ENCODE data around the gene UBE2G2.

DNA sequence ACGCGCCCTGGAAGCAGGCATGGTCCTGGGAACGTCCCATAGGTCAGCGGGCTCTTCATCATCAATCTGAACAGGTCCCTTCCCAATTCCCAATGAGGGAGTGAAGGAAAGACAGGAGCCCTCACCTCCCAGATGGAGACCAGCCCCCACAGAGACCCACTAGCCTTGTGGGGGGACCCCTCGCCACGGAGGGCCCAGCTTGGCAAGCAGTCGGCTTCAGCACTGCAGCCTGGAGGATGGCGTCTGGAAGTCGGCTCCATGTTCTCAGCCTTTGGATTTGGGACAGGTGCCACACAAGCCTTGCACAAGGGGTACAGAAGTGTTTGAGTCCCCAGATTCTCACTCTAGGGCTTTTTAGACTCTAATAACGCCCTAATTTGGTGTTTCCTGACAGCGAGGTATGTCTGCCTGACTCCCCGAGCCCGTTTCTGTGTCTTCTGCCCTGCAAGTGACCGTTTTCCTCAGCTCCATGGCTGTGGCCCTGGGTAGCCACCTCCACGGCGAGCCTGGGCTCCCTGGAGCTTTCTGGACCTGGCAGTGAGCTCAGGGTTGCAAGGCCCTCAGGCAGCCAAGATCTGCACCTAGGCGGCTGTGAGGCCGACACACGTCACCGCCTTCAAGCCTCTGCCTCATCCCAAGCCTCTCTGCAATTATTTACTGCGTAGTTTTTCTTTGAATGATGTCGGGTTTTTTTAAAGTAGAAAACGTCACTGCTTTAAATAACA, 41.3 kb upstream of the UBE2G2 start:
- TF ChIP-seq, protein P1, sequence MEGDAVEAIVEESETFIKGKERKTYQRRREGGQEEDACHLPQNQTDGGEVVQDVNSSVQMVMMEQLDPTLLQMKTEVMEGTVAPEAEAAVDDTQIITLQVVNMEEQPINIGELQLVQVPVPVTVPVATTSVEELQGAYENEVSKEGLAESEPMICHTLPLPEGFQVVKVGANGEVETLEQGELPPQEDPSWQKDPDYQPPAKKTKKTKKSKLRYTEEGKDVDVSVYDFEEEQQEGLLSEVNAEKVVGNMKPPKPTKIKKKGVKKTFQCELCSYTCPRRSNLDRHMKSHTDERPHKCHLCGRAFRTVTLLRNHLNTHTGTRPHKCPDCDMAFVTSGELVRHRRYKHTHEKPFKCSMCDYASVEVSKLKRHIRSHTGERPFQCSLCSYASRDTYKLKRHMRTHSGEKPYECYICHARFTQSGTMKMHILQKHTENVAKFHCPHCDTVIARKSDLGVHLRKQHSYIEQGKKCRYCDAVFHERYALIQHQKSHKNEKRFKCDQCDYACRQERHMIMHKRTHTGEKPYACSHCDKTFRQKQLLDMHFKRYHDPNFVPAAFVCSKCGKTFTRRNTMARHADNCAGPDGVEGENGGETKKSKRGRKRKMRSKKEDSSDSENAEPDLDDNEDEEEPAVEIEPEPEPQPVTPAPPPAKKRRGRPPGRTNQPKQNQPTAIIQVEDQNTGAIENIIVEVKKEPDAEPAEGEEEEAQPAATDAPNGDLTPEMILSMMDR (IDR thresholded peaks at IDR 0.05) = no peak
- no peak for TF ChIP-seq EP300 (IDR thresholded peaks at IDR 0.05)
- no peak for TF ChIP-seq POLR2A (IDR thresholded peaks at IDR 0.05)
- no peak for TF ChIP-seq POLR2AphosphoS5 (IDR thresholded peaks at IDR 0.05)
